Aorta (tissue), 5 donors: Measurements from ENCODE around the gene SNAP29. TPM values are rescaled to one million over a fixed set of nuclear protein-coding genes. Genes with fewer than 3 reads are reported as not detected.
"Not testable (repeated sequence)": the region's sequence is repeated elsewhere in the genome, so short reads cannot be mapped to it uniquely, and the experiment has no call there.

Source experiments
- ATAC-seq: fragments of 200-7000 bp; cut with Tn5 transposase; one replicate; pipeline ENCODE4 v1.9.1; 2022; ENCODE audit warnings: moderate library complexity; ENCODE audit not compliant: low FRiP score
- DNase-seq, 2 donors: peaks; one replicate each; pipeline ENCODE4 v3.0.0-alpha.2; 2020
- H3K27ac ChIP-seq, 2 donors: one replicate each; pipeline ENCODE4 v1.5.1; 2013; ENCODE audit warnings: low read length in 2 of 2, mild to moderate bottlenecking in 2 of 2, moderate library complexity in 2 of 2, control low read depth in 1 of 2, inconsistent platforms in 1 of 2, low read depth in 1 of 2
- H3K27me3 ChIP-seq, 2 donors: one replicate each; pipeline ENCODE4 v1.6.1; 2013; ENCODE audit warnings: control low read depth in 1 of 2, low read length in 1 of 2, mild to moderate bottlenecking in 1 of 2, moderate library complexity in 1 of 2; ENCODE audit not compliant: insufficient read depth in 2 of 2, control insufficient read depth in 1 of 2
- H3K36me3 ChIP-seq, 2 donors: one replicate each; pipeline ENCODE4 v1.6.1; 2013; ENCODE audit warnings: control low read depth in 1 of 2, low read length in 1 of 2, mild to moderate bottlenecking in 1 of 2; ENCODE audit not compliant: insufficient read depth in 2 of 2, control insufficient read depth in 1 of 2
- H3K4me1 ChIP-seq, 2 donors: one replicate each; pipeline ENCODE4 v1.6.1; 2013; ENCODE audit warnings: low read length in 2 of 2, control low read depth in 1 of 2, mild to moderate bottlenecking in 1 of 2, moderate library complexity in 1 of 2; ENCODE audit not compliant: insufficient read depth in 2 of 2, control insufficient read depth in 1 of 2
- H3K4me3 ChIP-seq, 2 donors: one replicate each; pipeline ENCODE4 v1.5.1; 2013; ENCODE audit warnings: low read length in 2 of 2, control low read depth in 1 of 2, mild to moderate bottlenecking in 1 of 2
- H3K9me3 ChIP-seq: one replicate; pipeline ENCODE4 v1.6.1; 2013; ENCODE audit warnings: mild to moderate bottlenecking, low read length; ENCODE audit not compliant: control insufficient read depth
- WGBS, 2 donors: extraction: QIAGEN DNeasy Blood & Tissue Kit; methylation state at CpG; one replicate each; pipeline ENCODE4 v1.1.7; 2013; 5-methylcytosine and 5-hydroxymethylcytosine counted together
- intact Hi-C, 2 donors: fragments of 100-400 bp; cut with DNase I; formaldehyde crosslinking; loops; one replicate each; pipeline versions ENCODE4 v1.14.2 to v1.15.0; 2022
- polyA plus RNA-seq, 2 donors: library from polyadenylated mRNA; stranded (reverse); fragments of 200-250 nt; gene quantifications; one replicate each; pipeline ENCODE4 v1.2.3, GENCODE V29; 2013
- total RNA-seq, 2 donors: library from RNA; stranded (reverse); fragmentation: NEBNext Ultra II Directional; extraction: Animal tissue kit (Norgen Biotek cat#: 25700); gene quantifications; one replicate each; pipeline ENCODE4 v1.2.1, GENCODE V29; 2021
- donor health status: healthy with polysubstance abuse.
- donor health status: Bipolar disorder and iron deficiency.
- donor health status: DM: no; HTN: no; CAD: no.
- donor health status: DM: no; HTN: no; CAD: no.
- donor health status: DM: yes; HTN: yes; CAD: no.

Gene SNAP29
- total and polyA plus RNA-seq, 4 donors: 19.2 to 25.5 (median 22.3) TPM

GRCh38 chr22:20829491-20830134 is 29.2 kb upstream of the SNAP29 start:
- Histone ChIP-seq H3K27me3 (no peaks in the 10 kb centered on the region), H3K4me1 (no peaks in the 10 kb centered on the region), H3K9me3 (no peaks in the 10 kb centered on the region), H3K36me3 (peaks cover 0 to 5% of the 10 kb centered on the region in 2 donors), H3K4me3 (no peak overlapping the region), H3K27ac (no peak overlapping the region)
- WGBS, 2 donors: 93 to 97% methylated on average over 3 of the region's 3 CpGs
- no peak for ATAC-seq
- intact Hi-C loops: no loop called here
- no peak for DNase-seq

GRCh38 chr22:20833225-20833665 is 25.6 kb upstream of the SNAP29 start:
- no peak for DNase-seq
- intact Hi-C loops: no loop called here
- Histone ChIP-seq H3K9me3 (no peaks in the 10 kb centered on the region), H3K27me3 (no peaks in the 10 kb centered on the region), H3K36me3 (peaks cover 0 to 5% of the 10 kb centered on the region in 2 donors), H3K4me3 (no peak overlapping the region), H3K4me1 (no peaks in the 10 kb centered on the region), H3K27ac (no peak overlapping the region)
- WGBS, 2 donors: 96 to 97% methylated on average over 6 of the region's 6 CpGs
- no peak for ATAC-seq

DNA sequence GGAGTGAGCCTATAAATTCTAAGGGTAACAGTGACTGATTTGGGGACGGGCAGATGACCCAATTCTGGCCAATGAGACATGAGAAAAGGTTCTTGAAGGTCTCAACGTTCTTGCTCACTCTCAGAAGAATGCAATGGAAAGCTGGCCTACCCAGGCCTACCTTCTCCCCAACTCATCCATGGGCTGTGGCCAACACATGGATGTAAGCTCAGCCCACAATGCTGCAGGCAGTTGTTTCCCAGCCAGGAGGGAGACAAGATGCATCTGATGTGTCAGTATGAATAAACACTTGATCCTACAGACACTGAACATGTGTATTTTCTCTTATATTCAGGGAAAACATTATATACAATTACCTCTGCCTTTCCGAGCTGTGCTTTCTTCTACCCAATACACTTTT is 24.6 kb upstream of the SNAP29 start:
- Histone ChIP-seq H3K27ac (no peak overlapping the region), H3K4me1 (no peaks in the 10 kb centered on the region), H3K4me3 (no peak overlapping the region), H3K36me3 (peaks cover 0 to 5% of the 10 kb centered on the region in 2 donors), H3K9me3 (no peaks in the 10 kb centered on the region), H3K27me3 (no peaks in the 10 kb centered on the region)
- WGBS, 2 donors: 91 to 93% methylated on average over 3 of the region's 3 CpGs
- DNase-seq (no peak), ATAC-seq (no peak)
- intact Hi-C loops: no loop called here

GRCh38 chr22:20834725-20835124 is 24.1 kb upstream of the SNAP29 start:
- H3K36me3 ChIP-seq: peaks cover 0 to 5% of the 10 kb centered on the region in 2 donors
- 95 to 98% methylated on average over 3 of the region's 3 CpGs for WGBS, 2 donors
- intact Hi-C loops: no loop called here

DNA sequence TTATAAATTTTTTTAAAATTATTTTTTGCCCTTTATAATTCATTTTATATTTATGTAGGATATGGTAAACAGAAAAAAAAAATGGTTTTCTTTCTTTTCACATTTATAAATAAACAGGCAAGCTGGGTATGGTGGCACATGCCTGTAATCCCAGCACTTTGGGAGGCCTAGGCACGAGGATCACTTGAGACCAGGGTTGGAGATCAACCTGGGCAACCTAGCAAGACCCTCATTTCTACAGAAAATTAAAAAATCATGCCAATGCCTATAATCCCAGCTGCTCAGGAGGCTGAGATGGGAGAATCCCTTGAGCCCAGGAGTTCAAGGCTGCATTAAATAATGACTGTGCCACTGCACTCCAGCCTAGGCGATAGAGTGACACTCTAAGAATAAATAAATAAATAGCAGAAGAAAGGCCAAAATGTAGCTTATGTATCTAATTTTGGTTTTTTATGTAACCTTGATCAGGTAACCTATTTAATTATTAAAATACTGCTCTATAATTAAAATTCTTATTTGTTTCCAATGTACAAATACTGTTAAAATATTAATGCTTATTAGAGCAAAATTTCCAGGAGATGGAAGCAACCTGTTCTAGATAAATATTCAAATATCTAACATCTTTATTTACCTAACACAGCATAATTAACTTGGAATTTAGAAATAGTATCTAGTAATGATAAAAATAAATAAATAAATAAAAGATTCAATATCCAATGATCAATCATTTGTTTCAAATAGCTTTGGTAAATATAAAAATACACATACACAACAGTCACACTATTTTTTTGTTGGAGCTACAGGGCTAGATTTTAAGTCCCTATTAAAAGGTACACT is 21.6 kb upstream of the SNAP29 start:
- DNase-seq: no peak
- intact Hi-C loops: no loop called here

More at GRCh38 chr22:20834725-20835124, 24.1 kb upstream of the SNAP29 start:
- no peak overlapping the region for H3K4me3 ChIP-seq
- H3K27me3 ChIP-seq: no peaks in the 10 kb centered on the region
- no peaks in the 10 kb centered on the region for H3K9me3 ChIP-seq
- no peak overlapping the region for H3K27ac ChIP-seq
- no peak for ATAC-seq
- no peaks in the 10 kb centered on the region for H3K4me1 ChIP-seq
- no peak for DNase-seq

GRCh38 chr22:20839354-20839753 is 19.5 kb upstream of the SNAP29 start:
- H3K27ac ChIP-seq, H3K36me3 ChIP-seq, intact Hi-C loops, DNase-seq, H3K27me3 ChIP-seq, H3K4me1 ChIP-seq, H3K4me3 ChIP-seq, ATAC-seq, H3K9me3 ChIP-seq: not testable (repeated sequence)
- 97 to 98% methylated on average over 10 of the region's 10 CpGs for WGBS, 2 donors

More for the DNA sequence above, 21.6 kb upstream of the SNAP29 start:
- Histone ChIP-seq H3K27me3 (no peaks in the 10 kb centered on the region), H3K36me3 (no peaks in the 10 kb centered on the region), H3K27ac (no peak overlapping the region), H3K4me3 (no peak overlapping the region), H3K9me3 (no peaks in the 10 kb centered on the region), H3K4me1 (no peaks in the 10 kb centered on the region)
- ATAC-seq: no peak
- WGBS, 2 donors: 97 to 98% methylated on average over 2 of the region's 2 CpGs

GRCh38 chr22:20839837-20840645 is 18.8 kb upstream of the SNAP29 start:
- Histone ChIP-seq H3K4me1 (no peaks in the 10 kb centered on the region), H3K27me3 (no peaks in the 10 kb centered on the region), H3K27ac (no peak overlapping the region), H3K36me3 (no peaks in the 10 kb centered on the region), H3K9me3 (no peaks in the 10 kb centered on the region), H3K4me3 (no peak overlapping the region)
- intact Hi-C loops: no loop called here
- WGBS, 2 donors: 92 to 95% methylated on average over 3 of the region's 3 CpGs
- no peak for ATAC-seq
- DNase-seq: no peak

DNA sequence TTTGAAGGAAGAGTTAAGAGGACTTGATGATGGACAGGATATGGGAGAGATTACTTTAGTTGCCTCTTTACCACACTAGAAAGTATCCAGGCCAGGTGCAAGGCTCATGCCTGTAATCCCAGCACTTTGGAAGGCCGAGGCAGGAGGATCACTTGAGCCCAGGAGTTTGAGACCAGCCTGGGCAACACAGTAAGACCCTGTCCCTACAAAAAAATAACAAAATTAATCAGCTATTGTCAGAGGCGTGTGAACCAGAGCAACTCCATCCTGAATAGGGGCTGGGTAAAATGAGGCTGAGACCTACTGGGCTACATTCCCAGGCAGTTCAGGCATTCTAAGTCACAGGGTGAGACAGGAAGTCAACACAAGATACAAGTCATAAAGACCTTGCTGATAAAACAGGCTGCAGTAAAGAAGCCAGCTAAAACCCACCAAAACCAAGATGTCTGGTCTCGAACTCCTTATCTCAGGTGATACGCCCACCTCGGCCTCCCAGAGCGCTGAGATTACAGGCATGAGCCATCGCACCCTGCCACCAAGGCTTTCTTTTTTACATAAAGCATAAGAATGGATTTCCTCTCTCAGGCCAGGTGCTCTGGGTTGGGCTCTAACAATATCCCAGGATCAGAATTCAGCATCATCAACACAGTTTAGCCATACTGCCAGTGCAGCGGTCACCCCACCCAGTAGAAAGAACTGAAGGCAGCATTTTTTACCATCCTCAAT is 18.0 kb upstream of the SNAP29 start:
- Histone ChIP-seq H3K4me1 (no peaks in the 10 kb centered on the region), H3K27ac (no peak overlapping the region), H3K4me3 (no peak overlapping the region), H3K36me3 (no peaks in the 10 kb centered on the region), H3K27me3 (no peaks in the 10 kb centered on the region), H3K9me3 (no peaks in the 10 kb centered on the region)
- no peak for DNase-seq
- 87 to 92% methylated on average over 8 of the region's 8 CpGs for WGBS, 2 donors
- intact Hi-C loops: no loop called here
- ATAC-seq: no peak
